HL-60 (cell line): ENCODE measurements around the gene NDUFA11.

Source experiments
- DNase-seq, 2 experiments: peaks; one replicate each; pipeline ENCODE4 v3.0.0-alpha.2; 2010 to 2020; ENCODE audit warnings: low read depth in 1 of 2, low spot score in 1 of 2
- H3K27ac ChIP-seq: fragments of 250-450 bp; sonication (Bioruptor Pico); replicated peaks from 2 replicates; pipeline ENCODE4 v1.5.1; 2020; ENCODE audit warnings: mild to moderate bottlenecking, moderate library complexity
- H3K27me3 ChIP-seq: fragments of 250-450 bp; sonication (Bioruptor Pico); 2 replicates; pipeline ENCODE4 v1.5.1; 2021; ENCODE audit warnings: mild to moderate bottlenecking, moderate library complexity; ENCODE audit not compliant: insufficient read depth, poor library complexity, severe bottlenecking
- H3K4me3 ChIP-seq: replicated peaks from 2 replicates; pipeline ENCODE4 v1.5.1; 2011; ENCODE audit warnings: mild to moderate bottlenecking, control low read depth, low read length; ENCODE audit not compliant: insufficient read depth
- CTCF ChIP-seq: IDR thresholded peaks from one replicate; pipeline ENCODE4 v1.5.1; 2011; ENCODE audit warnings: low read length, control low read depth, inconsistent platforms; ENCODE audit not compliant: insufficient read depth
- GABPA ChIP-seq: IDR thresholded peaks from 2 replicates; pipeline ENCODE4 v1.6.1; 2012; ENCODE audit warnings: low read depth
- POLR2AphosphoS5 ChIP-seq: IDR thresholded peaks from 2 replicates; pipeline ENCODE4 v1.6.1; 2012; ENCODE audit warnings: low read depth
- REST ChIP-seq: IDR thresholded peaks from 2 replicates; pipeline ENCODE4 v1.6.1; 2012; ENCODE audit warnings: low read depth; ENCODE audit not compliant: insufficient replicate concordance
- SPI1 ChIP-seq: IDR thresholded peaks from 2 replicates; pipeline ENCODE4 v1.6.1; 2012; ENCODE audit warnings: low read depth, mild to moderate bottlenecking, borderline replicate concordance

The NDUFA11 gene

GRCh38 chr19:5936292-5936592 lies 32.7 kb upstream of the NDUFA11 start:
- TF ChIP-seq SPI1 = no peak
- no peak for TF ChIP-seq REST
- H3K4me3 ChIP-seq = no peak overlapping the region
- no peaks in the 10 kb centered on the region for H3K27me3 ChIP-seq
- no peak overlapping the region for H3K27ac ChIP-seq
- DNase-seq = no peak

DNA sequence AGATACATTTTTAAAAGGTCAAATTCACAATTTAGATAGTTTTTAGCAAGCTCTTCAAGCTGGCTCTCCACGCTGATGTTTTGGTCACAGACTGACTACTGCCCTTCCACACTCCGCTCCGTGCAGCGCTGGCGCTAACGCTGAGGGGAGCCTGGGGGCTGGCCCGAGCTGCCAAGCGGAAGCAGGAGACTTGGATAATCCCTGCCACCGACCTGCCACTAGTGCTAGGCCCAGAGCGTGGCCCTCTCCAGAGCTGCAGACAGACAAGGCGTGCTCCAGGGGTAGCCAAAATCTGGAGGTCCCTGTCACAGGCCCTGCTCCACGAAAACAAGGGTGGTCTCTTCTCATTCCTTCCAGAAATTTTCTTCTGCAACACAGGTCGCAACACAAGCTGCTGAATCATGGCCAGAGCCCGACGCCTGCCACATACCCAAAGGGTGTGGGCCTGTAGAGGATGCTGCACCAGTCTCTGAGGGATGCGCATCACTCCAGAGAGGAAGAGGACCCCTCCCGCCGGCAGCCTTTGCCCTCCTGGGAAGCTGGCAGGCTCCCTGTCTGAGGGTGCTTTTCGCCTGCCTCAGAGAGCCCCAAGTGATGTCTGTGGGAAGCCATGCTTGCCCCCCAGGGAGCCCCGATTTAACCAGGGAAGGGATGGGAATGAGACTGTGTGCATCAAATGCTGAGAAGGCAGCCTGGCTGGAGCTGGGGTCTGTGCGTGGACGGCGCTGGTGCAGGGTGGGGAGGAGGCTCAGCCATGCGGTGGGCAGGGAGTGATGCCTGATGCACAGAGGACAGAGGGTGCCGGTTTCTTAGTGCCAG lies 32.1 kb upstream of the NDUFA11 start:
- DNase-seq = no peak
- H3K27ac ChIP-seq = no peak overlapping the region
- TF ChIP-seq POLR2AphosphoS5 (no peak), REST (no peak), SPI1 (no peak)
- H3K4me3 ChIP-seq = no peak overlapping the region
- no peaks in the 10 kb centered on the region for H3K27me3 ChIP-seq

GRCh38 chr19:5934774-5935472 lies 31.3 kb upstream of the NDUFA11 start:
- H3K27ac ChIP-seq = no peak overlapping the region
- no peak overlapping the region for H3K4me3 ChIP-seq
- no peak for DNase-seq
- no peaks in the 10 kb centered on the region for H3K27me3 ChIP-seq
- TF ChIP-seq REST = no peak
- no peak for TF ChIP-seq POLR2AphosphoS5
- TF ChIP-seq SPI1 = no peak
- TF ChIP-seq CTCF = no peak
- TF ChIP-seq GABPA = no peak

DNA sequence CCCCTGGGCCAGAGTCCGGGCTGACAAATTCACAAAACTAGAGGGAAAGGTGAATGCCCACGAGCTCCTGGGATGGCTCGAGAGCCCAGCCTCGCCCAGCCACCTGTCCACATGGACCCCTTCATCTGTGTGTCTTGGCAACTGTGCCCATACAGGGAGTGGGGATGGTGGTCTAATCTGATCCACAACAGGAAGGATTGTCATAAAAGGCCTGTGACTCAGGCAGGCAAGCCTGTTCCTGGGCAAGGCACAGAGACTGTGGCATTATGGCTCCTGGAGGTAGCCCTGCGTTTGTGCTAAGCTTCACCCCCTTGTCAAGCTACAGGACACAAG lies 30.4 kb upstream of the NDUFA11 start:
- no peak for DNase-seq
- no peaks in the 10 kb centered on the region for H3K27me3 ChIP-seq
- no peak overlapping the region for H3K27ac ChIP-seq
- H3K4me3 ChIP-seq = no peak overlapping the region
- no peak for TF ChIP-seq SPI1
- no peak for TF ChIP-seq REST
- TF ChIP-seq POLR2AphosphoS5 = no peak
- no peak for TF ChIP-seq CTCF
- no peak for TF ChIP-seq GABPA
